Aorta (tissue), 5 donors: ENCODE results near the gene ESPNL. TPM values are rescaled to one million over a fixed set of nuclear protein-coding genes. Genes with fewer than 3 reads are reported as not detected.

ENCODE experiments used
- ATAC-seq: fragments of 200-7000 bp; cut with Tn5 transposase; one replicate; pipeline ENCODE4 v1.9.1; 2022; ENCODE audit warnings: moderate library complexity; ENCODE audit not compliant: low FRiP score
- DNase-seq, 2 donors: peaks; one replicate each; pipeline ENCODE4 v3.0.0-alpha.2; 2020
- H3K27ac ChIP-seq, 2 donors: one replicate each; pipeline ENCODE4 v1.5.1; 2013; ENCODE audit warnings: low read length in 2 of 2, mild to moderate bottlenecking in 2 of 2, moderate library complexity in 2 of 2, control low read depth in 1 of 2, inconsistent platforms in 1 of 2, low read depth in 1 of 2
- H3K27me3 ChIP-seq, 2 donors: one replicate each; pipeline ENCODE4 v1.6.1; 2013; ENCODE audit warnings: control low read depth in 1 of 2, low read length in 1 of 2, mild to moderate bottlenecking in 1 of 2, moderate library complexity in 1 of 2; ENCODE audit not compliant: insufficient read depth in 2 of 2, control insufficient read depth in 1 of 2
- H3K36me3 ChIP-seq, 2 donors: one replicate each; pipeline ENCODE4 v1.6.1; 2013; ENCODE audit warnings: control low read depth in 1 of 2, low read length in 1 of 2, mild to moderate bottlenecking in 1 of 2; ENCODE audit not compliant: insufficient read depth in 2 of 2, control insufficient read depth in 1 of 2
- H3K4me1 ChIP-seq, 2 donors: one replicate each; pipeline ENCODE4 v1.6.1; 2013; ENCODE audit warnings: low read length in 2 of 2, control low read depth in 1 of 2, mild to moderate bottlenecking in 1 of 2, moderate library complexity in 1 of 2; ENCODE audit not compliant: insufficient read depth in 2 of 2, control insufficient read depth in 1 of 2
- H3K4me3 ChIP-seq, 2 donors: one replicate each; pipeline ENCODE4 v1.5.1; 2013; ENCODE audit warnings: low read length in 2 of 2, control low read depth in 1 of 2, mild to moderate bottlenecking in 1 of 2
- H3K9me3 ChIP-seq: one replicate; pipeline ENCODE4 v1.6.1; 2013; ENCODE audit warnings: mild to moderate bottlenecking, low read length; ENCODE audit not compliant: control insufficient read depth
- WGBS, 2 donors: extraction: QIAGEN DNeasy Blood & Tissue Kit; methylation state at CpG; one replicate each; pipeline ENCODE4 v1.1.7; 2013; 5-methylcytosine and 5-hydroxymethylcytosine counted together
- intact Hi-C, 2 donors: fragments of 100-400 bp; cut with DNase I; formaldehyde crosslinking; loops; one replicate each; pipeline versions ENCODE4 v1.14.2 to v1.15.0; 2022
- polyA plus RNA-seq, 2 donors: library from polyadenylated mRNA; stranded (reverse); fragments of 200-250 nt; gene quantifications; one replicate each; pipeline ENCODE4 v1.2.3, GENCODE V29; 2013
- total RNA-seq, 2 donors: library from RNA; stranded (reverse); fragmentation: NEBNext Ultra II Directional; extraction: Animal tissue kit (Norgen Biotek cat#: 25700); gene quantifications; one replicate each; pipeline ENCODE4 v1.2.1, GENCODE V29; 2021
- donor health status: healthy with polysubstance abuse.
- donor health status: Bipolar disorder and iron deficiency.
- donor health status: DM: no; HTN: no; CAD: no.
- donor health status: DM: no; HTN: no; CAD: no.
- donor health status: DM: yes; HTN: yes; CAD: no.

ESPNL gene
- total and polyA plus RNA-seq, 4 donors, result 0.20 TPM; not detected in 3

GRCh38 chr2:238159071-238159539 is 59.0 kb downstream of the ESPNL start:
- Histone ChIP-seq H3K27me3 (no peaks in the 10 kb centered on the region), H3K27ac (no peak overlapping the region), H3K4me1 (no peaks in the 10 kb centered on the region), H3K9me3 (no peaks in the 10 kb centered on the region), H3K4me3 (peak overlapping the region; percentile 3 to 21), H3K36me3 (no peaks in the 10 kb centered on the region)
- DNase-seq (peak; percentile 33 to 74), ATAC-seq (no peak)
- WGBS, 2 donors, result 3 to 5% methylated on average over 30 to 52 of the region's 52 CpGs
- intact Hi-C loops, result no loop called here

GRCh38 chr2:238159661-238160205 is 59.6 kb downstream of the ESPNL start:
- H3K4me3 ChIP-seq, result no peak overlapping the region
- intact Hi-C loops, result loop anchor here (5.0 to 10.0 kb wide), 2 partner anchors 103 to 105 kb away; no protein-coding TSS in a partner anchor
- H3K4me1 ChIP-seq, result no peaks in the 10 kb centered on the region
- DNase-seq, result peak; percentile 43 to 75
- no peak overlapping the region for H3K27ac ChIP-seq
- ATAC-seq, result no peak
- 72 to 74% methylated on average over 10 of the region's 10 CpGs for WGBS, 2 donors
- H3K9me3 ChIP-seq, result no peaks in the 10 kb centered on the region
- no peaks in the 10 kb centered on the region for H3K27me3 ChIP-seq
- no peaks in the 10 kb centered on the region for H3K36me3 ChIP-seq

- no peak overlapping the region for H3K27ac ChIP-seq
- WGBS, 2 donors, result 78 to 84% methylated on average over 23 of the region's 23 CpGs
- H3K4me3 ChIP-seq, result no peak overlapping the region
- no peaks in the 10 kb centered on the region for H3K9me3 ChIP-seq
- H3K4me1 ChIP-seq, result no peaks in the 10 kb centered on the region
- intact Hi-C loops, result loop anchor here (5.0 to 10.0 kb wide), 2 partner anchors 102 to 104 kb away; no protein-coding TSS in a partner anchor
- H3K27me3 ChIP-seq, result no peaks in the 10 kb centered on the region
- DNase-seq, result peak; percentile 45 to 71
- H3K36me3 ChIP-seq, result no peaks in the 10 kb centered on the region
- no peak for ATAC-seq
These were observed 60.3 kb downstream of the ESPNL start for GRCh38 chr2:238160206-238161129.

- WGBS, 2 donors, result 90 to 99% methylated on average over 21 of the region's 21 CpGs
- Histone ChIP-seq H3K9me3 (no peaks in the 10 kb centered on the region), H3K4me1 (no peaks in the 10 kb centered on the region), H3K4me3 (no peak overlapping the region), H3K27ac (no peak overlapping the region), H3K27me3 (no peaks in the 10 kb centered on the region), H3K36me3 (no peaks in the 10 kb centered on the region)
- peak; percentile 28 to 62 for DNase-seq
- intact Hi-C loops, result loop anchor here (5.0 to 10.0 kb wide), 2 partner anchors 101 to 103 kb away; no protein-coding TSS in a partner anchor
- no peak for ATAC-seq
These were observed 61.3 kb downstream of the ESPNL start for GRCh38 chr2:238161291-238162051.

GRCh38 chr2:238162251-238162845 is 62.2 kb downstream of the ESPNL start:
- WGBS, 2 donors, result 91 to 92% methylated on average over 14 of the region's 14 CpGs
- Histone ChIP-seq H3K4me3 (no peak overlapping the region), H3K9me3 (no peaks in the 10 kb centered on the region), H3K4me1 (no peaks in the 10 kb centered on the region), H3K36me3 (no peaks in the 10 kb centered on the region), H3K27ac (no peak overlapping the region), H3K27me3 (no peaks in the 10 kb centered on the region)
- DNase-seq (peak; percentile 35 to 64), ATAC-seq (no peak)
- intact Hi-C loops, result loop anchor here (5.0 to 10.0 kb wide), 2 partner anchors 100 to 102 kb away; no protein-coding TSS in a partner anchor

- no peaks in the 10 kb centered on the region for H3K9me3 ChIP-seq
- no peaks in the 10 kb centered on the region for H3K4me1 ChIP-seq
- intact Hi-C loops, result loop anchor here (5.0 to 10.0 kb wide), 2 partner anchors 99 to 102 kb away; no protein-coding TSS in a partner anchor
- H3K4me3 ChIP-seq, result no peak overlapping the region
- no peak for ATAC-seq
- H3K36me3 ChIP-seq, result no peaks in the 10 kb centered on the region
- 82 to 84% methylated on average over 15 of the region's 15 CpGs for WGBS, 2 donors
- no peak overlapping the region for H3K27ac ChIP-seq
- H3K27me3 ChIP-seq, result no peaks in the 10 kb centered on the region
- peak; percentile 40 to 55 for DNase-seq
These were observed 62.8 kb downstream of the ESPNL start for GRCh38 chr2:238162846-238163441.

GRCh38 chr2:238163481-238164198 is 63.5 kb downstream of the ESPNL start:
- no peak overlapping the region for H3K27ac ChIP-seq
- H3K9me3 ChIP-seq, result no peaks in the 10 kb centered on the region
- no peaks in the 10 kb centered on the region for H3K36me3 ChIP-seq
- peak overlapping the region in 1 of 2 donors; percentile 22 for H3K4me3 ChIP-seq
- peak; percentile 40 to 81 for DNase-seq
- 4 to 6% methylated on average over 69 to 95 of the region's 95 CpGs for WGBS, 2 donors
- no peaks in the 10 kb centered on the region for H3K4me1 ChIP-seq
- intact Hi-C loops, result loop anchor here (5.0 to 10.0 kb wide), 2 partner anchors 99 to 101 kb away; no protein-coding TSS in a partner anchor
- ATAC-seq, result no peak
- H3K27me3 ChIP-seq, result no peaks in the 10 kb centered on the region
